NB4 (cell line): ENCODE measurements around the gene DGKH.

Experiments used
- CTCF ChIP-seq: IDR thresholded peaks from one replicate; pipeline ENCODE4 v1.5.1; 2012; ENCODE audit warnings: low read depth, low read length
- MYC ChIP-seq: IDR thresholded peaks from 2 replicates; pipeline ENCODE4 v1.6.1; 2011; ENCODE audit warnings: low read depth, low read length
- POLR2A ChIP-seq: IDR thresholded peaks from 2 replicates; pipeline ENCODE4 v1.6.1; 2011; ENCODE audit warnings: mild to moderate bottlenecking; ENCODE audit not compliant: insufficient read length; ENCODE audit errors: extremely low read depth
- TF ChIP-seq, protein P1 (sequence below): IDR thresholded peaks from 2 replicates; pipeline ENCODE4 v1.6.1; 2011; ENCODE audit warnings: low read depth, low read length

GRCh38 chr13:42270857-42271215 is 222.4 kb downstream of the DGKH start:
- no peak for TF ChIP-seq CTCF
- no peak for TF ChIP-seq MYC
- no peak for TF ChIP-seq POLR2A
- TF ChIP-seq, protein P1, sequence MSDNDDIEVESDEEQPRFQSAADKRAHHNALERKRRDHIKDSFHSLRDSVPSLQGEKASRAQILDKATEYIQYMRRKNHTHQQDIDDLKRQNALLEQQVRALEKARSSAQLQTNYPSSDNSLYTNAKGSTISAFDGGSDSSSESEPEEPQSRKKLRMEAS = no peak
